Loucy (cell line): ENCODE results near the gene CCDC6.

Source experiments
- CTCF ChIP-seq: fragments of 200-600 bp; sonication (generic); conservative IDR thresholded peaks from 2 replicates; pipeline ENCODE4 v1.5.1; 2014; ENCODE audit warnings: mild to moderate bottlenecking, antibody characterized with exemption, low read length
- EZH2phosphoT487 ChIP-seq: fragments of 200-600 bp; IDR thresholded peaks from 2 replicates; pipeline ENCODE4 v1.6.1; 2018; ENCODE audit warnings: antibody characterized with exemption, mild to moderate bottlenecking, moderate library complexity, borderline replicate concordance

DNA sequence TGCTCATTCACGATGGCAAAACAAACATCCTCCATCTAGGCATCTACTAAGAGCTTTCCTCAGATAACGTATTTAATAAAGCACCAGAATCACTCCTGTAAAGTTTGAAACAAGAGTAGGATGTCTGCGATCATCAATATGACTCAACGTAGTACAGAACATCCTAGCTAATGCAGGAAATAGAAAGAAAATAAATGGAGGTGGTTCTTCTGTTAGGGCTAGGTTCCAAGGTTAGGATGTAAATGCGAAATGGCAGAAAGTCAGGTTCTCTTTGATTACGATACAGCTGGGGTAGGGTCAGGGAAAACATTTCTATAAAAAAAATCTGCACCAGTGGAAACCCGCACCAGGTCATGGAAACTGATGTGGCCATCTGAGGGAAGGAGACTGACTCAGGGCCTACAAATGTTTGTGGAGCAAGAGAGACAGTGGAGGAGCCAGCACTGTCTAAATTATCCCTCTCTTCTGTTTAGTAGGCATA, 29.1 kb downstream of the CCDC6 start:
- TF ChIP-seq CTCF, result no peak
- no peak for TF ChIP-seq EZH2phosphoT487
